Neuron (in vitro differentiated cells): ENCODE results near the gene B3GALNT2.

ENCODE experiments used
- H2AFZ ChIP-seq: one replicate; pipeline ENCODE4 v1.6.1; 2013; ENCODE audit warnings: low read depth, mild to moderate bottlenecking, inconsistent platforms, low read length, moderate library complexity
- H3K27me3 ChIP-seq: one replicate; pipeline ENCODE4 v1.6.1; 2013; ENCODE audit warnings: low read length; ENCODE audit not compliant: insufficient read depth
- H3K36me3 ChIP-seq: one replicate; pipeline ENCODE4 v1.6.1; 2013; ENCODE audit warnings: low read length; ENCODE audit not compliant: insufficient read depth
- H3K4me1 ChIP-seq: one replicate; pipeline ENCODE4 v1.6.1; 2013; ENCODE audit warnings: low read length; ENCODE audit not compliant: insufficient read depth
- H3K4me3 ChIP-seq: 2 replicates; pipeline ENCODE4 v1.5.1; 2013; ENCODE audit warnings: mild to moderate bottlenecking, low read length, moderate library complexity
- H3K9me3 ChIP-seq: one replicate; pipeline ENCODE4 v1.6.1; 2013; ENCODE audit warnings: low read length

The B3GALNT2 gene

GRCh38 chr1:235515844-235516512, 11.7 kb upstream of the B3GALNT2 start:
- Histone ChIP-seq H3K27me3 (no peaks in the 10 kb centered on the region), H3K4me3 (no peak overlapping the region), H3K36me3 (no peaks in the 10 kb centered on the region), H3K4me1 (no peaks in the 10 kb centered on the region), H3K9me3 (no peaks in the 10 kb centered on the region), H2AFZ (no peak overlapping the region)

- Histone ChIP-seq H3K27me3 (no peaks in the 10 kb centered on the region), H2AFZ (no peak overlapping the region), H3K36me3 (no peaks in the 10 kb centered on the region), H3K4me3 (no peak overlapping the region), H3K4me1 (no peaks in the 10 kb centered on the region), H3K9me3 (no peaks in the 10 kb centered on the region)
Observed at GRCh38 chr1:235513495-235514366, 9.5 kb upstream of the B3GALNT2 start.

GRCh38 chr1:235511470-235512240, 7.4 kb upstream of the B3GALNT2 start:
- Histone ChIP-seq H3K4me1 (no peaks in the 10 kb centered on the region), H3K36me3 (no peaks in the 10 kb centered on the region), H3K4me3 (no peak overlapping the region), H2AFZ (no peak overlapping the region), H3K9me3 (no peaks in the 10 kb centered on the region), H3K27me3 (no peaks in the 10 kb centered on the region)

- Histone ChIP-seq H2AFZ (no peak overlapping the region), H3K27me3 (no peaks in the 10 kb centered on the region), H3K36me3 (no peaks in the 10 kb centered on the region), H3K4me3 (no peak overlapping the region), H3K9me3 (no peaks in the 10 kb centered on the region), H3K4me1 (no peaks in the 10 kb centered on the region)
Observed at GRCh38 chr1:235510823-235511222, 6.6 kb upstream of the B3GALNT2 start.

GRCh38 chr1:235507623-235508022, 3.4 kb upstream of the B3GALNT2 start:
- Histone ChIP-seq H3K36me3 (no peaks in the 10 kb centered on the region), H3K4me3 (no peak overlapping the region), H3K27me3 (no peaks in the 10 kb centered on the region), H3K9me3 (no peaks in the 10 kb centered on the region), H2AFZ (no peak overlapping the region), H3K4me1 (peaks cover 3% of the 10 kb centered on the region)

- peak overlapping the region; percentile 76 for H3K4me3 ChIP-seq
- peak overlapping the region; percentile 79 for H2AFZ ChIP-seq
- no peaks in the 10 kb centered on the region for H3K9me3 ChIP-seq
- no peaks in the 10 kb centered on the region for H3K36me3 ChIP-seq
- no peaks in the 10 kb centered on the region for H3K27me3 ChIP-seq
- H3K4me1 ChIP-seq: peaks cover 9% of the 10 kb centered on the region
Observed at GRCh38 chr1:235504494-235505222, 406 bp upstream of the B3GALNT2 start.

- Histone ChIP-seq H3K4me3 (peak overlapping the region; percentile 76), H3K27me3 (no peaks in the 10 kb centered on the region), H3K36me3 (no peaks in the 10 kb centered on the region), H2AFZ (peak overlapping the region; percentile 66), H3K4me1 (peaks cover 9% of the 10 kb centered on the region), H3K9me3 (no peaks in the 10 kb centered on the region)
Observed at GRCh38 chr1:235503403-235504121, 690 bp downstream of the B3GALNT2 start.

- Histone ChIP-seq H3K4me3 (peak overlapping the region; percentile 76), H3K4me1 (peaks cover 9% of the 10 kb centered on the region), H3K36me3 (no peaks in the 10 kb centered on the region), H3K9me3 (no peaks in the 10 kb centered on the region), H3K27me3 (no peaks in the 10 kb centered on the region), H2AFZ (peak overlapping the region; percentile 66)
Observed at GRCh38 chr1:235502601-235503402, 1.4 kb downstream of the B3GALNT2 start.

GRCh38 chr1:235500971-235501540, 3.2 kb downstream of the B3GALNT2 start:
- H3K4me1 ChIP-seq: peaks cover 9% of the 10 kb centered on the region
- no peaks in the 10 kb centered on the region for H3K27me3 ChIP-seq
- no peak overlapping the region for H3K4me3 ChIP-seq
- H3K36me3 ChIP-seq: no peaks in the 10 kb centered on the region
- no peaks in the 10 kb centered on the region for H3K9me3 ChIP-seq
- no peak overlapping the region for H2AFZ ChIP-seq

GRCh38 chr1:235495551-235495950, 8.7 kb downstream of the B3GALNT2 start:
- Histone ChIP-seq H2AFZ (no peak overlapping the region), H3K9me3 (no peaks in the 10 kb centered on the region), H3K4me3 (no peak overlapping the region), H3K4me1 (no peaks in the 10 kb centered on the region), H3K36me3 (peaks cover 43% of the 10 kb centered on the region), H3K27me3 (no peaks in the 10 kb centered on the region)

GRCh38 chr1:235495030-235495429, 9.2 kb downstream of the B3GALNT2 start:
- Histone ChIP-seq H3K4me1 (no peaks in the 10 kb centered on the region), H3K36me3 (peaks cover 45% of the 10 kb centered on the region), H3K27me3 (no peaks in the 10 kb centered on the region), H3K9me3 (no peaks in the 10 kb centered on the region), H3K4me3 (no peak overlapping the region), H2AFZ (no peak overlapping the region)
